Stimulated activated CD4-positive, alpha-beta T cell treated with anti-CD3 and anti-CD28 coated beads, Interleukin-12 subunit alpha, Interleukin-12 subunit beta, amount 100 ng/mL, for 24 hours (primary cell): Measurements from ENCODE around the gene ERCC1.
A peak's percentile ranks its signal among the peaks of the same experiment; 100 is the strongest.
"Not testable (repeated sequence)": the region's sequence is repeated elsewhere in the genome, so short reads cannot be mapped to it uniquely, and the experiment has no call there.

ENCODE experiments used
- DNase-seq, 2 experiments: peaks; one replicate each; pipeline ENCODE4 v3.0.0-alpha.2; 2020; ENCODE audit warnings: low read depth in 2 of 2

Gene ERCC1

DNA sequence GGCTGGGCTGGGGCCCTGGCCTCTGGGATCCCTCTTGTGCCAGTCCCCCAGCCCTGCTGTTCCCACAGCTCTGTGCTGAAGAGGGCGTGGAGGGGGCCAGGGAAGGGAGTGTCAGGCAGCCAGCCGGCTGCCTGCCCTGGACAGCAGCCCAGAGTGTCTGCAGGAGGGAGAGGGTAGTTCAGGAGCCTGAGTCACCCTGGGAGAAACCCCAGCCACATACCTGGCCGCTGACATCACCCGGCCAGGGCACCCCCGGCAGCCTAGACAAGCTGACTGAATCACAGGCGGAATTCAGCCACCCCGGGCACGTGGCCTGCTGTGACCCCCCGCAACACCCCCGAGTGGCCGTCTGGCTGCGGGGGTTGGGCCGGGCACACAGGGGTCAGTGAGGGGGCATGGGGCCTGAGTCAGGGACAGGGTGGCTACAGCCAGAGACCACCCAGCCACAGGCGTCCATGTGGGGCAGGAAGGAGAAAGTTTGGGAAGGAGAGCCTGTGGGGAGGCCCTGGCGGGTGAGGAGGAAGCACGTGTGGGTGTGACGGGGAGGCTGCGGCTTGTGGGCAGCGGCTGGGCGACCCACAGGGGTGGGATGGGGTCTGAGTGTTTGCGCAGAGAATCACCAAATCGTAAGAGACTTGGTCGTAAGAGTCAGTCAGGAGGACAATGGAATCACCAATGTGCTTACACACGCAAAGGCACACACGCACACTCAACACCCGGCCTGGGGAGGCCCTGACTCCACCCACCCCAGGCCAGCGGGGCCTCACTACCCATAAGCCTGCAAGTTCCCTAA lies 32.2 kb upstream of the ERCC1 start:
- peak in 1 of 2 experiments; percentile 44 for DNase-seq

DNA sequence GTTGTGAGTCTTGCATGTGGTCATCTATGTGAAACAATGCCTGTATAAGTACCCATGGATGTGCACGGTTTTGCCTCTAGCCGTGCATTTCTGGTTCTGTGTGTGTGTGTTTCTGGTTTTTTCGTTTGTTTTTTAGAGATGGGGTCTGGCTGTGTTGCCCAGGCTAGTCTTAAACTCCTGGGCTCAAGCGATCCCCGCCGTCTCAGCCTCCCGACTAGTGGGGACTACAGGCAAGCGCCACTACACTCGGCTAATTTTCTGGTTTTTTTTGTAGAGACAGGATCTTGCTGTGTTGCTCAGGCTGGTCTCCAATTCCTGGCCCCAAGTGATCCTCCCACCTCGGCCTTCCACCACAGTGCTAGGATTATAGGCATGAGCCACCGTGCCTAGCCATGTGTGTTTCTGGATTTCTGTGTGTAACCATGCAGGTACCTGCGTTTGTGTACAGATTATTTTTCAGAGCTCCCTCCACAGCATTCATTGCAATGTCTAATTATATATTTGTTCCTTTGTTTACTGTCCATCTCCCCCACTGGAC lies 28.2 kb upstream of the ERCC1 start:
- no peak for DNase-seq

- no peak for DNase-seq
Observed at GRCh38 chr19:45451131-45451849, 27.6 kb upstream of the ERCC1 start.

GRCh38 chr19:45450012-45450333 lies 26.3 kb upstream of the ERCC1 start:
- DNase-seq, result no peak

GRCh38 chr19:45448887-45449299 lies 25.2 kb upstream of the ERCC1 start:
- DNase-seq, result no peak

DNA sequence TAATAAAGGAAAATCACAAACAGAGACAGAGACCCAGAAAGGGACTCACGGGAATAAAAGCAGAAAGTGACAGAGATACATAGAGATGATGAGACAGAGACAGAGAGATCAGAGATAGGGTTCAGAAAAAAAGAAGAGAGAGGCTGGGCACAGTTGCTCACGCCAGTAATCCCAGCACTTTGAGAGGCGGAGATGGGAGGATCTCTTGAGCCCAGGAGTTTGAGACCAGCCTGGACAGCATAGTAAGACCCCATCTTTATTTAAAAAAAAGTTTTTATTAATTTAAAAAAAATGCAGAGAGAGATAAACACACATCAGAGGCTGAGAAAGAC lies 24.7 kb upstream of the ERCC1 start:
- no peak for DNase-seq

- DNase-seq, result no peak
Observed at GRCh38 chr19:45446944-45447343, 23.2 kb upstream of the ERCC1 start.

DNA sequence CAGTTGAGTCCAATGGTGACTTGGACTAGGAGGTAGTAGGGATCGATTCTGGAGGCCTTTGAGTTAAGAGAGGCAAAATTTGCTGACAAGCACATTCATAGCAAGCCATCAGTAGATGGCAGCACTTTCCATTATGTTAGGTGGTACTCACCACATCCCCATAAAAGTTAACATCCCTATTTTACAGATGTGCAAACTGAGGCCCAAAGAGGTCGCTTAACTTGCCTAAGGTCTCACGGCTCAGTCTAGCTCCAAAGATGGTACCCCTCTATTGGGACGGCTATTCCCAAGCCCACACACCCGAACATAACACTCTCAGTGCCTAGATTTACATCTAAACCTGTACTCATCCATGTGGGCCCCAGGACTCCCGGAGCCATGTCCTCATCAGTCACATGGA lies 22.6 kb upstream of the ERCC1 start:
- DNase-seq, result no peak

- no peak for DNase-seq
Observed at GRCh38 chr19:45445139-45445538, 21.4 kb upstream of the ERCC1 start.

- DNase-seq, result peak in 1 of 2 experiments; percentile 69
Observed at GRCh38 chr19:45444318-45445041, 20.8 kb upstream of the ERCC1 start.

- peak in 1 of 2 experiments; percentile 58 for DNase-seq
Observed at GRCh38 chr19:45443462-45444317, 20.0 kb upstream of the ERCC1 start.

- DNase-seq, result no peak
Observed at GRCh38 chr19:45442778-45443461, 19.2 kb upstream of the ERCC1 start.

GRCh38 chr19:45442408-45442777 lies 18.7 kb upstream of the ERCC1 start:
- no peak for DNase-seq

GRCh38 chr19:45440873-45441654 lies 17.3 kb upstream of the ERCC1 start:
- DNase-seq, result no peak

DNA sequence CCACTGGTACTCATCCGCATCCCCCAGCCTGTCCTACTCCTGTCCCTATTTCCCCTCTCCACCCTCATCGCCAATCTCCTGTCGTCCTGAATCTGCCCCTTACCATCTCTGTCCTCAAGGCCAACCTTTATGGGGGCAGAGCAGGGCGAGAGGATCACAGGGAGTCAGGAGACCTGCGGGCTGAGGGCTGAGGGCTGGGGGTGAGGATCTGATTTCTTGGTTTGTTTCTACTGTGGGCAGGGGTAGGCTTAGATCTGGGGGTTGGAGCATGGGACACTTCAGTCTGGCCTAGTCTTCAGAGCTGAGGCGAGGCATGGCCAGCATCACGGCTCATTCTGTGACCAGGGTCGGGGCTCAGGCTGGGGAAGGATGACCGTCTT lies 16.5 kb upstream of the ERCC1 start:
- no peak for DNase-seq

DNA sequence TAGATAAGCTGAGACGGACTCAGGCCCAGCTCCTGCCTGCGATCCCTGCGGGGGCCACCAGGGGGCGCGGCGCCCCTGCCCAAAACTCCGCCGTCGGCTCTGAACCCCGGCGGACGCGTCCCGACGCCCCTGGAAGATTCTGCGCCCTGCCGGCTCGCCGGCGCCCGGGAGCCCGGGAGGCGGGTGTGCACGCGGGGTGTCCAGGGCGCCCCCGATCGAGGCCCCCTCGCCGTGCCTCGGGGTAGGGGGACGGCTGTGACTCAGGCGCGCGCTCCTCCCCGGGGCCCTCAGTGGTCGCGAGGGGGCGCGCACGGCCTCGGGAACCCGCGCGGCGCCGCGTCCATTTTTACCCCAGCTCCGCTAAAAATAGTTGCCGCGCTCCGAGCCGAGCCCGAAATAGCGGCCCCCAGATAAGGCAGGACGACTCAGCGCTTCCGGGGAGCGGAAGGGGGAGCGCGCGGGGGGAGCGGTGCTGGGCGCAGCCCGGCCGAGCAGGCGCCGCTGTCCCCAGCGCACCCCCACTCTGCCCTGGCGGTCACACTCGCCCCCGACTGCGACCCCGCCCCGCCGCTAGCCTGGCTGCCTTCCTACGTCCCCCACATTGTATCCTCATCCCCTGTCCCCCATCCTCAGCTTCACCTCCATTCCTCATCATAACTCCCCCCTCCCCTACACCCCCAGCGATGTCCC lies 16.0 kb upstream of the ERCC1 start:
- DNase-seq, result peak; percentile 68 to 74

DNA sequence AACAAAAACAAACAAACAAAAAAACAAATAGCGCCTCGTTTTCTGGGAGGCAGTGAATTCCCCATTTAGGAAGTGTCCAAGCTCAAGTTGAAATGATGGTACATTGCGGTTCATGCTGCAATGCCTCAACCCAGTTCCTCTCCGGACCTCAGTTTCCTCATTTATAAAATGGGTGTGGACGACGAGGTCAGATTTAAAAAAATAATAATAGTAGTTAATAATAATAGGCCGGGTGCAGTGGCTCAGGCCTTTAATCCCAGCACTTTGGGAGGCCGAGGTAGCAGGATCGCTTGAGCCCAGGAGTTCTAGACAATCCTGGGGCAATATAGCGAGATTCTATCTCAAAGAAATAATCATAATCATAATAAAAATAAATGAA lies 15.5 kb upstream of the ERCC1 start:
- no peak for DNase-seq

- DNase-seq, result no peak
Observed at GRCh38 chr19:45437328-45437727, 13.6 kb upstream of the ERCC1 start.

DNA sequence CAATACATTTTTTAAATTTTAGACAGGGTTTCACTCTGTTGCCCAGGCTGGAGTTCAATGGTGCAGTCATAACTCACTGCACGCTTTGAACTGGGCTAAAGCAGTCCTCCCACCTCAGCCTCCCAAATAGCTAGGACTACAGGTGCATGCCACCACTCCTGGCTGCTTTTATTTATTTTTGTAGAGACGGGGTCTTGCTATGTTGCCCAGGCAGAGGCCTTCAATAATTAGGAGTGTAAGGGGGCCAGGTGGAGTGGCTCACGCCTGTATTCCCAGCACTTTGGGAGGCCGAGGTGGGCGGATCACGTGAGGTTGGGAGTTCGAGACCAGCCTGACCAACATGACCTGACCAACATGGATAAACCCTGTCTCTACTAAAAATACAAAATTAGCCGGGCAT lies 8.8 kb upstream of the ERCC1 start:
- not testable (repeated sequence) for DNase-seq

DNA sequence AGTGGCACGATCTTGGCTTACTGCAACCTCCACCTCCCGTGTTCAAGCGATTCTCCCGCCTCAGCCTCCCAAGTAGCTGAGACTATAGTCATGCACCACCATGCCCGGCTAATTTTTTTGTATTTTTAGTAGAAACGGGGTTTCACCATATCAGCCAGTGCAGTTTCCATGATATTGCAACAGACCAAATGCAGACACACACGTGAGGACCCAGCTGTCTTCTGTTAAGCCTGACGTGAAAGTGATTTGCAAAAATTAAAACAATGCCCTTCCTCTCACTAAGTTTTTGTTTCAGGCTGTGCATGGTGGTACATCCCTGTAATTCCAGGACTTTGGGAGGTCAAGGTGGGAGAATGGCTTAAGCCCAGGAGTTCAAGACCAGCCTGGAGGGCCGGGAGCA lies 7.3 kb upstream of the ERCC1 start:
- not testable (repeated sequence) for DNase-seq
